DMS153 treated with DMSO at 0.1 percent for 48 hours (cell line): Measurements from ENCODE around the gene CORO1C.

Experiments used
- DNase-seq: peaks from one replicate; lab custom pipeline; 2025; ENCODE audit not compliant: unreplicated experiment; lab: John Stamatoyannopoulos, UW

The CORO1C gene

DNA sequence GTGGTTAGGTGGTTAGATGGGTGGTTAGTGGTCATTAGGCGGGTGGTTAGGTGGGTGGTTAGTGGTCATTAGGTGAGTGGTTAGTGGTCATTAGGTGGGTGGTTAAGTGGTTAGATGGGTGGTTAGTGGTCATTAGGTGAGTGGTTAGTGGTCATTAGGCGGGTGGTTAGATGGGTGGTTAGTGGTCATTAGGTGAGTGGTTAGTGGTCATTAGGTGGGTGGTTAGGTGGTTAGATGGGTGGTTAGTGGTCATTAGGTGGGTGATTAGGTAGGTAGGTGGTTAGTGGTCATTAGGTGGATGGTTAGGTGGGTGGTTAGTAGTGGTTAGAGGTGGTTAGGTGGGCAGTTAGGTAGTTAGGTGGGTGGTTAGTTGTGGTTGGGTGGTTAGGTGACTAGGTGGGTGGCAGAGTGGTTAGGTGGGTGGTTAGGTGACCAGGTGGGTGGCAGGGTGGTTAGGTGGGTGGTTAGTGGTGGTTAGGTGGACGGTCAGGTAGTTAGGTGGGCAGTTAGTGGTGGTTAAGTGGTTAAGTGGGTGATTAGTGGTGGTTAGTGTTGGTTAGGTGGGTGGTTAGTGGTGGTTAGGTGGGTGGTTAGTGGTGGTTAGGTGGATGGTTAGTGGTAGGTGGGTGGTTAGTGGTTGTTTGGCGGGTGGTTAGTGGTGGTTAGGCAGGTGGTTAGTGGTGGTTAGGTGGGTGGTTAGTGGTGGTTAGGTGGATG is 125.5 kb downstream of the CORO1C start:
- DNase-seq: no peak

DNA sequence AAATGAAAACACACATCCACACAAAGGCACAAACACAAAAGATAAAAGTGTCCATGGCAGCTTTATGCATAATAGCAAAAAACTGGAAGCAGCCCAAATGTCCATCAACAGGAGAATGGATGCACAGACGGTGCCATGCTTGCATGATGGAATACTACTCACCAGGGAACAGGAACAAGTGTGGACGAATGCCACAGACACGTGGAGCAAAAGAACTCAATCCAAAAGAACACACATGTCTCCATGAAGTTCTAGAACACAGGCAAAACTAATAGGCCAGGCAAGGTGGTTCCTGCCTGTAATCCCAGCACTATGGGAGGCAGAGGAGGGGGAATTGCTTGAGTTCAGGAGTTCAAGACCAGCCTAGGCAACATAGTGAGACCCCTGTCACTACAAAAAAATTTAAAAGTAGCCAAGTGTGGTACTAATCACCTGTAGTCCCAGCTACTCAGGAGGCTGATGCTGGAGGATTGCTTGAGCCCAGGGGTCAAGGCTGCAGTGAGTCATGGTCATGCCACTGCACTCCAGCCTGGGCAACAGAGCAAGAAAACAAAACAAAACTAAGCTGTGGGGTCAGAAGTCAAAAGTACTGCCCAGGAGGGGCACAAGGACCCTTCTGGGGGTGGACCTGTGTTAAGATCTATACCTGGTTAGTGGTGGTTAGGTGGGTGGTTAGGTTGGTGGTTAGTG is 126.2 kb downstream of the CORO1C start:
- no peak for DNase-seq

DNA sequence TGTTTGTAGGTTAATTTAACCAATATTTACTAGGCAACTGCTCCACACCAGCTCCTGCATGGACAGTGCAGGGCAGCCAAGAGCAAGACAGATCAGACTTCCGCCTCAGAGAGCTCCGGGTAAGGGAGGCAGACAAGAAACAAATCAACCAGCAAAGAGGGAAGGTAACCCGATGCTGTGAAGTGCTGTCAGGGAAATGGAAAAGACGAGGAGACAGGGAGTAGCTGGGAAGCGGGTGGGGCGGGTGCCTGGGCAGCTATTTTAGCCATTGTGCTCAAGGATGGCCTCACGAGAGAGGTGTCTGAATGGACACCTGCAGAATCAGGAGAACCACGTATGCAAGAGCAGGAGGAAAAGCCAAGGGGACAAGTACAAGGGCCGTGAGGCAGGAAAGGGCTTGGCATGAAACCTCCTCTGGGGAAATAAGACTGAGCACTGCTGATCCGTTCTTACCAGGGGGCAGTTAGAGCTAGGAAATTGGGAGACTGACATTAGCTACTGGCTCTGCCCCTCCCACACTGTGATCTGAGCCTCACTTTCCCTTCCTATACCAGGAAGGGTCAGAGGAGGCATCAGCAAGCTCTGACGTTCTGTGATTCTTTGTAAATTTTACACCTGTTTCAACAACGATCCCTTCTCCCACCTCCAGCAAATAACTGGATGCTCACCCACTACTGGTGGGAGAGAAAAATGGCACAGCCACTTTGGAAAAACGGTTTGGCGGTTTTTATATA is 126.9 kb downstream of the CORO1C start:
- DNase-seq: no peak

DNA sequence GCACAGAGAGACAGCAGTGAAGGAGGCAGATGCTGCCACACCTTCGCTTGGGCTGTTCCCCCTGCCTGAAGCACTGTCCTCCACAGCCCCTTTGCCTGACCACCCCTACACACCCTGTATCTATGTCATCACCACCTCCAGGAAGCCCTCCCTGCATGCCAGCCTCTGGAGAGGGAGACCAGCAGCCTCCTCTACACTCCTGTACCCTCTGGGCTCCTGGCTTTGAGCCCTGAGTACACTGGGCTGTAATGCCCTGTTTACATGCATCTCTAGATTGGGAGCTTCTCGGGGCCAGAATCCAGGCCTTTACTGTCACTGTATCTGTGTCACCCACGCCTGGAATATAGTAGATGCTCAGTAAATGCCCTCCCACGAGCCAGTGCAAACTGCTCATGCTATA is 127.6 kb downstream of the CORO1C start:
- DNase-seq: no peak

DNA sequence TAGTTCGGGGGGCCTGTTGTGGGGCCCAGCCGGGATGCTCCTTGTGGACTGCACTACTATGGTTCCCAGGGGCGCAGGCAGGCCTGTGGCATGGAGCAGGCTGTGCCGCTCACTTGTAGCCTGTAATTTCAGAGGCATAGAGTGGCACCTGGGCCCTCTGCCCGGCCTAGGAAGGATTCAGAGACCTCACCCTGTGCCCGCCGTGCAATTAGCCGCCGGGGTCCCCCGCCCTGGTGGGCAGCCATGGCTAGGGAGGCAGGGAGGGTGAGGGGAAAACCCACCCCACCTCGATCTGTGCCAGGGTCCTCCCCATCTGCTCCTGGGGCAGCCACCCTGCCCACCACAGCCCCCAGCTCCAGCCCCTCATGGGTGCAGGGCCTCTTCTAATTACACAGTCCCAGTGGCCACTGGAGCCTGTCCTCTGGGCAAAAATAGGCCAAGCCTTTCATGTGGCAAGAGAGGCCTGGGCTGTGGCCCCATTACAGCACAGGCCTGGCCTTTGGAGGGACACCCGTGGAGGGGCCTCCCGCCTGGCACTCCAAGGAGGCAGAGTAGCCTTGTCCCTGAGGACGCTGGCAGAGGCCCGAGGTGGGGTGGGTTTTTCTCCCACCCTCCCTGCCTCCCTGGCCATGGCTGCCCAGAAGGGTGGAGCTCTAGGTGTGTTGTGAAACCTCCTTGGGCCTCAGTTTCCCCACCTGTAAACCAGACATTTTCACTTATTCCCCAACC is 128.2 kb downstream of the CORO1C start:
- no peak for DNase-seq

DNA sequence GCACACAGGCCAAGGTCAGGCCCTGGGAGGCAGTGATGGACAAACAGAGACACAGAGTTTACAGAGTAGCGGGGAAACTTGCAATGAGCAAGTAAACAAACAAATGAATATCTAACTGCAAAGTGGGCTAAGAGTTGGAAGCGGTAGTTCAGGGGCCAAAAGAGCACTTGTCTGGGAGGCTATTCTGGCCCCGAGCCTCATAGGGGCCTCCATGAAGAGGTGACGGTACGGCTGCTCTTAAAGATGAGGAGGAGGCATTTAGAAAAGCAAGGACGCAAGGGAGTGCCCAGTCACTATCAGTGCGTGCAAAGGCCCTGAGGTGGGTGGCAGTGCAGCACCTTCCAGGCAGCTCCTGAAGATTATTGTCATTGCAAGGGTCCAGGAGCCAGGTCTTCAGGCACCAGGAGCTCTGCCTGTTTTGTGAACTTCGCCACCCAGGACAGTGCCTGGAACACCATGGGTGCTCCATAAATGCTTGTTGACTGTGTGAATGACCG is 129.1 kb downstream of the CORO1C start:
- no peak for DNase-seq

DNA sequence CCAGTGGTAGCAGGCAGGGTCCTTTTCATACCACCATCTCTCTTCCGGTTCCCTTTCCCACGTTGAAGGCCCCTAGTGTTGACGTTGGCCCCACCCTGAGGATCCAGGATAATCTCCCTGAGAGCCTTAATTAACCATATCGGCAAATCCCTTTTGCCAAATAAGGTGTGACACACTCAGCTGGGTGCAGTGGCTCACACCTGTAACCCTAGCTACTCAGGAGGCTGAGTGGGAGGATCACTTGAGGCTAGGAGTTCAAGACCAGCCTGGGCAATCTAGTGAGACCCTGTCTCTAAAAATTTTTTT is 130.7 kb downstream of the CORO1C start:
- no peak for DNase-seq

DNA sequence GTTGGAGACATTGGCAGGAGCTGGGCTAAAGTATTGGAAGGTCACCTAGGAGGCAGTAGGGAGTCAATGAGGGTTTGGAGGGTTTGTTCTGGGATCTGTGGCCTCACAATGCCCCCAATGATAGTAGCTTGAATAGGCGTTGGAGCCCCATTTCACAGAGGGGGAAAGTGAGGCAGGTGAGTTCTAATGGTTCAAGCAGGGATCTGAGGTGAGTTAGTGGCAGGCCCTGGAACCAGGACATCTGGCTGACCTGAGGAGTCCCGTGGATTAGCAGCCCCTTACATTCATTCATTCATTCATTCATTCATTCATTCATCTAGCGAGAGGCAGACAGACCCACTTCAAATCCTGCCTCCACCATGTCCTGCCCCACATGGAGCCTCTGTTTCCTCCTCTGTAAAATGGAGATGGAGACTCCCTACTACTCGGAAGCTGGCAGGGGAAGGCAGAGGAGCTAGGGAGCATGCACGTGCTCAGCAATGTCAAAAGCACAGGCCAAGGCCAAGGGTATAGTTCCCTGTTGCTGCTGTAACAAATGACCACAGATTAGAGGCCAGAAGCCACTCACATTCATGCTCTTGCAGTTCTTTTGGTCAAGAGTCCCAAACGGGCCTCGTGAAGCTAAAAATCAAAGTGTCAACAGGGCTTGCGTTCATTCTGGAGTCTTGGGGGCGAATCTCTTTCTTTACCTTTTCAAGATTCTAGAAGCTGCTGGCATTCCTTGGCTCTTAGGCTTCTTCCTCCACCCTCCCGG is 131.2 kb downstream of the CORO1C start:
- no peak for DNase-seq

DNA sequence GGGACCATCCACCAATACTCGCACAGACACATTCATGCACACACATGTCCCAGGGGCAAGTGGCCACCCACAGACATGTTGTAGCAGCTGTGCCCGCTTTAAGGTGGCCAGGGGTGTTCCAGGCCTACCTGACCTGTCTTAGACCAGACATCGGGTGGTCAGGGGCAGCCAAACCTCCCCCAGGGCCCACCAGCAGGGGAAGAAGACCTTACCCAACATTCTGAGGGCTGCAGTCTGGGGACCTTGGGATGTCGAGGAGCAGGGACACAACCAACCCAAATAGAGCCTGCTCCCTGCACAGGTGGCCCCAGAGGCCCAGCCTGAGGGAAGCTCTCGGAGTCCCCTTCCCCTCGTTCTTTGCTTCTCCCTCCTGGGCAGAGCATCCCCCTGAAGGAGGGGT is 131.8 kb downstream of the CORO1C start:
- no peak for DNase-seq

DNA sequence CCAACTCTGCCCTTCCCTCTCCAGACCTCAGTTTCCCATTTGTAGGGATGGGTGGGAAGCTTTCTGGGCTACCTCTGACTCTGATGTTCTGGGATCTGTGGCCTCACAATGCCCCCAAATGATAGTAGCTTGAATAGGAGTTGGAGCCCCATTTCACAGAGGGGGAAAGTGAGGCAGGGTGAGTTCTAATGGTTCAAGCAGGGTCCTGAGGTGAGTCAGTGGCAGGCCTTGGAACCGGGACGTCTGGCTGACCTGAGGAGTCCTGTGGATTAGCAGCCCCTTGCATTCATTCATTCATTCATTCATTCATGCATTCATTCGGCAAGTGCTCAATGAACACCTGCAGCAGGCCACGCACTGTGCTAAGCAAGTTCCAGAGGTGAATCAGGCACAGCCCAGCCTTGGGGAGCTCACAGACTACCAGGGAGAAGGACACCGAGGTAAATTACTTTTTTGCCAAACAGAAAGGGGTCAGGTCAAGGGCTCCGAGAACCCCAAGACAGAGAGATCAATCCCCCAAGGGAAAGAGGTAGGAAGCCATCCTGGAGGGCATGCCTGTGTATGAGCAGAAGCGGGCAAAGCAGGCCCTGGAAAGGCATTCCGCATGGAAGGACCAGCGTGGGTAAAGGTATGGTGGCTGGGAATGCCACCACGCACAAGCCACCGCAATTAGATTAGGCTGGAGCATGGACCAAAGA is 132.6 kb downstream of the CORO1C start:
- DNase-seq: no peak

DNA sequence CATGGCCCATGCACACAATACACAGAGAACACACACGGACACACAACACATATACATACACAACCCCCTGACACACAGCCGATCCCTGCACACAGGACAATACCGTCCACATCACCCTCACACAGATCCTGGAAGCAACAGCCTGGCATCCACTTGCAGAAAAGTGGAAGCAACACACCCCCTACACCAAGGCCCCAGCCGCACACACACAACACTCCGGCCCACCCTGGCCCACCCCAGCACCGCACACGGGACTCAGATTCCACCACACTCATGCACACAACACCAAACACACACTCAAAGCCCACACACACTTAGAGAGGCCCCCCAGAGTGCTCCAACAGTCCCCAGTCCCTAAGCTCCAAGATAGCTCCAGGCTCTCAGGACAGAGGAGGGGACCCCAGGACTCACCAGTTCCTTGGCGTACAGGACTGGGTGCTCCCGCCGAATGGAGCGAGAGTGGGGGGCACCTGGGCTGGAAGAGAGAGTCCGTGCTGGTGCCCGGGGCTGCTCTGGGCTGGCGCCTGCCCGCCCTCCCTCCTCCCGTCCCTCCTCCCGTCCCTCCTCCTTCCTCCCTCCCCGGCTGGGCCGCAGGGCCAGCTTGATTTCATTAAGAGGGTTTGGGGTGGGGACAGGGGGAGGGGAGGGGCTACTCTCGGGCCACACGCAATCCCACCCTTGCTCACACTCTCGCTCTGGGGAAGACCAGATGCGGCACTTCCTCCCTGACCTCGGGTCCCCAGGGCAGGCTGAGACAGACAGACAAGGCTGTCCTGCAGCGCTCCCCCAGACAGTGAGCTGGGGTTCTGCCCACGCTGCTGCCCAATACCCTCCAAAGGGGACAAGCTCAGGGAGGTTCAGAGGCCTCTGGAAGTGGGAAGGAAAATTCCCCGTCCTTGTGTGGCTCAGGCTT is 133.5 kb downstream of the CORO1C start, which contains the start of gene TMEM119:
Gene TMEM119 (minus strand): TSS at position 526 of the 913 bp plus-strand sequence. CDS start 5,701 bp downstream, outside the sequence.
- DNase-seq: no peak

DNA sequence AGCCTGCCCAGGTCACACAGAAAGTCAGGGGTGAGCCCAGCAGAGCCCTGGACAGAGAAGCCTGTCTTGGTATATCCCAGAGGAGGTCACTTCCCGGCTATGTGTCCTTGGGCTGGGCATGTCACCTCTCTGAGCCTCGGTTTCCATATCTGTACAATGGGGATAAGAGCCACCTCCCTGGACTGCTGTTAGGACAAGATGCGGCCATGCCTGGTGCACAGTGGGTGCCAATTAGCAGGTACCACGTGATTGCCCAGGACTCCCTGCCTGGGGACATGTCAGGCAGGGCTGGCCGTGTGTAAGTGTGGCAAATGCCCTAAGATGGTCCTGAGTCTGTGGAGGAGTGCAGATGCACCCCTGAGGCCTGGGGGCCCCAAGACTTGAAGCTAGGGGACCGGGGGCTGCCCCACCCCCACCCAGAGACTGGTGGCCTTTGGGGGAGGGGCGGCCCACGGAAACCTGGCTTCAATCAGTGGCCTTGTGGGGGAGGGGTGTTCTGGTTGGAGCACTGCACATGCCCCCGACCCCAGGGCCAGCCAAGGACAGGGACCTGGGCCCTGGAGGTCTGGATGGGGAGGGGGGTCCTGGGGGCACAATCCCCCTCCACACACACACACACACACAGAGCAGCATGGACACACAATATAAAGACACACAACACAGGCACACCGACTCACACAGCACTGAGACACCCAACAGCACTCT is 134.3 kb downstream of the CORO1C start:
- no peak for DNase-seq

DNA sequence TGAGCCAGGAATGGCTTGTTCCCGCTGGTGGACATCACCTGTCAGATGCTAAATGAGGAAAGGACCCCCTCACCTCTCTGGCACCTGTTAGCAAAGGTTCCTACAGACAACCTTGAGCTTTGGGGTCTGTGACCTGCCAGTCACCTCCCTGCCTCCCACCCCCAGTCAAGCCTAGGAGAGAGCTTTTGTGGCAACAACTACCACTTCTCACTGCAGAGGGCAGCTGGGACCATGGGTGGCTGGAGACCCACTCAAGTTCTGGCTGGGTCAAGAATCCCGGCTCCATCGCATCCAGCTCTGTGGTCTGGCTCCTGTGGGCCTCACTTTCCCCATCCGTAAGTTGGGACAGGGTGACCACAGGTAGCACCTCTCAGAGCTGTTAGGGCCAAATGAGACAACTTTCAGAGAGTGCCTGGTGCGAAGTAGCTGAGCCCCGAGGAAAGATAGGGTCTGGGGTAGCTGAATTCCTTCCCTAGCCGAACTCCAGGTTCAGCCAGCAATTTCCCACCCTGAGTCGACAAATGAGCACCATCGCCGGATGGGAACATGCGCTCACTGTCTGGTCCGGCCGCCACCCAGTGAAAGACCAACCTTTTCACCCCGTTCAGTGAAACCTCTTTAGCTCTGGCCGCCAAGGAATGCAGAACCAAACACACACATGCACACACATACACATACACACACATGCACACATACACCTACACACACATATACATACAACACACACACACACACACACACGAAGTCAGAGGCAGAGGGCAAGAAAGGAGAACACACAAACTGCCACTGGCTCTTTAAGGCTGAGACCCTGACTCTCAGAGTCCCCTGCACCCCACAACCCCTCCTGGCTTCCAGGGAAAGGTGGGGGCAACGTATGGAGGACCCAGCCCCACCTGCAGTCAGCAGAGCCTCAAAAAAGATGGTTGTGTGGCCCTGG is 135.3 kb downstream of the CORO1C start:
- DNase-seq: no peak
